Activated T-cell treated with anti-CD3 and anti-CD28 coated beads, Interleukin-2, amount 50 U/mL, for 1 hour (primary cell): Measurements from ENCODE around the gene VWF.
"Not testable (repeated sequence)": the region's sequence is repeated elsewhere in the genome, so short reads cannot be mapped to it uniquely, and the experiment has no call there.

Source experiments
- DNase-seq: peaks from one replicate; pipeline ENCODE4 v3.0.0-alpha.2; 2020

The VWF gene

GRCh38 chr12:6025703-6026298, 98.7 kb downstream of the VWF start:
- DNase-seq, result not testable (repeated sequence)

DNA sequence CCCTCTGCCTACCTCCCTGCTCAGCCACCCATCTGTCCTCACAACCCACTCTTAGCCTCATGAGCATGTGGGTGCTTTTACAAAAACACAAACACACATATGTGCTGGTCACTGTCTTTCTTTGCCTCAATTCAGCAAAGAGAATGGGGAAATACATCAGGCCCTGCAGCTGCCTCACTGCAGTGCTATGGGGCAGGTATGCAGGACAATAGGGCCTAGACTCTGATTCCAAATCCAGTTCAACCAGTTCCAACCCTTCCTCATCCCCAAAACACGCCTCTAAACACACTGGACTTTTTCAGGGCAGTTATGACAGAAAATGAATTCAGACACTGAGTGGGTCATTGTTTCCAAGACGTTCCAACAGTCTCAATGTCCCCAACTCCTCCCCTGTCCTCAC, 100.4 kb downstream of the VWF start:
- DNase-seq, result not testable (repeated sequence)

GRCh38 chr12:6020930-6021329, 103.5 kb downstream of the VWF start:
- DNase-seq, result no peak

DNA sequence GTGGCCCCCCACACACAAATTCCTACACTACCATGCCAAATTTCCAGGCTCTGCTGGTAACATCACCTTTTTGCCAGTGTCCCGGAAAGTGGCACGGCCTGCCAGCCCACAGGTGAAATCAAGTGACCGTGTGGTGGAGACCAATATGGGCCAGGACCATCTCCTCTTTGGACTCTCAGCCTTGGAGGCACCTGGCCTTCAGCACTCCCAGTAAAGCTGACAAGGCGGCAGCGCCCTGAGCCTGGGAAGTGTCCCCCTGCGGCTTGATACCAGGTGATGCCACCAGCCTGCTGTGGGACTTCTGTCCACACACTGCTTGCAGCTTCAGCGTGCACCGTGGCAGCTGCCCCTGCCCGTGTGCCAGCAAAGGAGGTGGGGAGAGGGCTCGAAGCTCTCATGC, 104.0 kb downstream of the VWF start:
- DNase-seq, result not testable (repeated sequence)

DNA sequence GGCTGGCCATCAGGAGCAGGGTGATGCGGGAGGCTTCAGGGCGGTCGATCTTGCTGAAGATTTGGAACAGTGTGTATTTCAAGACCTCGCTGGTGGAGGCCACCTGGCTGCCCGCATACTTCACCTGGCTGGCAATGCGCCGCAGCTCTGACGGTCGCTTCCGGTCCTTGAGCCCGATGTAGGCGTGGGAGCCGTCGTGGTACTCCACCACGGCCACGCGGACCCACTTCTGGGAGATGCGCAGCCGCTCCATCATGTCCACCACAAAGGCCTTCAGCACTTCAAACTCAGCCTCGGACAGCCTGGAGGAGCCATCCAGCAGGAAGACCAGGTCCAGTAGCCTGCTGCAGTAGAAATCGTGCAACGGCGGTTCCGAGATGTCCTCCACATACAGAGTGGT, 105.2 kb downstream of the VWF start:
- DNase-seq, result not testable (repeated sequence)

- no peak for DNase-seq
Measured at GRCh38 chr12:6018265-6018664, 106.2 kb downstream of the VWF start.

DNA sequence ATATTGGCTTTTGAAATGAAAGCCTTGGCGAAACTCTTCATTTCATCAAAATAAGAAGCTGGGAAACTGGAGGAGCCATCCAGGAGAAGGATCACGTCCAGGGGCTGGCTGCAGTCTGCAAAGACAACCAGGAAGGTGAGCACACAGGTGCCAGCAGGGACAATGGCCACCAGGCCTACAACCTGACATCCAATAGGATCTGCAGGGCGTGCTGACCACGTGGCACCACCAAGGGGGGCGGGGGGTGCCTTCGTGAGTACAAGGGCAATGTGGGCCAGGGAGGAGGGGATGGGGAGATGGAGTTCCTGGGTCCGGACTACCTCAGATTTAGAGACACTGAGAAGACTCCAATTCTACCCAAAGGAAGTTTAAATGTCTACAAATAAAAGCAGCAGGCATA, 107.7 kb downstream of the VWF start:
- no peak for DNase-seq

DNA sequence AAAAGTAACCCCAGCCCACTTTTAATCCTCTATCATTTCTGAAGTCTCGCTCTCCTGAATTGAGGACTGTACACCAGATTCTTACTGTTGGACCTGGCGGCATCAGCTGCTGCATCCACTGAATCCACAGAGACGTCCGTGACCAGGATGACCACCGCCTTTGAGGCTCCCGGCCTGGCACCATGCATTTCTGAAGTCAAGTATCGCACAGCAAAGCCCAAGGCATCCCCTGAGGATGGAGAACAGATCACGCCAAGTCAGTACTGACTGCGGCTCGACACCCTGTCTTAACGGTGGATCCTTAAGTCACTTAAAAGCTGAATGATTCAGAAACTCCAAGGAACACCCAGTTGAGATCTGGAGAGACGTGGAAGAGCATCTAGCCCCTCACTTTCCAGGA, 108.5 kb downstream of the VWF start:
- not testable (repeated sequence) for DNase-seq

GRCh38 chr12:6015271-6015670, 109.2 kb downstream of the VWF start:
- not testable (repeated sequence) for DNase-seq

DNA sequence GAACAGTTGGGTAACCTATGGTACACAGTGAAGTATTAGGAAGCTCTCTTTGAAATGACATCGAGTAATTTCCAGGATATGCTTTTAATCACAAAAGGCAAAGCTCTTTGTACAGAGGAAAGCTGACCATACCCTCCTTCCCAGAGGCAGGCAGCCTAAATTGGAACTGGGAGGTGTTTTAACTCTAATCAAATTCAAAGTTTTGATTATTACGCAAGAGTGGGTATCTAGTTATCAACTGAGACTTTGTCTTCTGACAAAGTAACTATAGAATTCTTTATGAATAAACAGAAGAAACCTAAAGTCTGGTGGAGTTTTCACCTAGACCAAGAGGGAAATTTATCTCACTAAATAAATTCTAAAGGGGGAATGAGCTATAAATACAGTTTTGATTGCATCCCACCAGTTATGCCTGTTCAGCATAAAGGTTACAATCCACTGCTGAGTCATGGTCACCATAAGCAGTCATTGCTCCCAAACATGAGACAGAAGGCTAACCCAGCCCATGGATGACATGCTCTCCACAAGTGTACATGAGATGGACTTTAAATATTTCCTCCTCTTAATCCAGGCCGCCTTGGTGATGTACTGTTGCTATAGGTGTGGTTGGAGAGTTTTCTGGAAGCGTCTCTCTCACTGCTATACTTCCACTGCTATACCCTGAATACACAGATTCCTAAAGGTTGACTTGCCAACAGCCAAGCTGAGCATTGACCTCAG, 113.7 kb downstream of the VWF start:
- DNase-seq, result not testable (repeated sequence)

DNA sequence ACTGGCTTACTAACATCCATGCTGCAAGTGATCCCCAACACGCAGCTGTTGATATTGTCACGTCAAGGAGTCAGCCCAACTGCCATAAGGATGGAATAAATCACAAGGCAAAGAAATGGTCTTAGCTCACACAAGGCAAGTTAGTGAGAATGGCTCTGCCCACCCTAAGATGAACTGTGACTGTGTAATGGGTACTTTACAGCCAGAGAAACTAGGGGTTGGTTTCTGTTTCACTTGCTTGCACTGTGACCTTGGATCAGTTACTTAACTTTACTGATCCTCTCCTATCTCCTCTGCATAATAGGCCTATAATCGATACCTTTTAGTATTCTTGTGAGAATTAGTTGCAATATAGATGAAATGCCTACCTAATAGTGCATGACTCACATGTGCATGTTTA, 127.2 kb downstream of the VWF start:
- no peak for DNase-seq

DNA sequence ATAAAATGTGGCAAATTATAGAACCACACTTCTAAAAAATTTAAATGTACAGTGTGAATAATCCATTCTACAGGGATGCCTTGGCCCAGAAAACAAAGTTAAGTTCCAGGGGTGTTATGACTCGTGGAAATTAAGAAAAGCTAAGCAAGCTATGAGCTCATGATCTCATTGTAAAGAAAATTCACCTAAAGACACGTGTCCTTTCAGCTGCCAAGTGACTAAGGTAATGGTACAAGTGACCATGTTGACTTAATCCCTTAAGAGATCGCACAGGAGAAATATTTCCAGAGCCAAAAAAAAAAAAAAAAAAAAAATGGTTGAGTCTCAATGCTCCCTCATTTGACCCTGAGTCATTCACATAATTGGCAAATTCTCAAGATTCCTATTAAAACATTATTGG, 128.0 kb downstream of the VWF start:
- DNase-seq, result no peak

GRCh38 chr12:5989621-5990020, 134.8 kb downstream of the VWF start:
- no peak for DNase-seq

DNA sequence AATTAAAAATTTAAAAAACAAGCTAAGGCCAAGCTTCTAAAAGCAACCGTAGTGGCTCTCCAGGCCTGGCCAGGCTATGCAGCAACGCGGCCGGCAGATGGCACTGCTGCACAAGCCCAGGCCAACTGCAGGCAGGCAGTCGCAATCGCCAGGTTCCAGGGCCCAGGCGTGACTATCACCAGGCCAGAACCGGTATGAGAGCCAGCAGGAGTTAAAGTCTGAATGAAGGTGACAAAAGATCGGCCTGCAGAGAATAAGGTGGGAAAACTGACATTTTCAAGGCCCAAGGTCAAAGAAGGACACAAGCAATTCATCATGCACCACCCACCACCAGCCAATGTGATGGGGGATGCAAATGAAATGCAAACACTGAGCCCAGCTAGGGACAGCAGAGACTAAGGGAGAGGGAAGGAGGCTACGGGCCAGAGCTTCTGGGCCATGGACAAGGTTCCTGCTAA, 135.8 kb downstream of the VWF start:
- DNase-seq, result peak; percentile 76

- no peak for DNase-seq
Measured at GRCh38 chr12:5988088-5988487, 136.4 kb downstream of the VWF start.

- DNase-seq, result no peak
Measured at GRCh38 chr12:5987573-5987972, 136.9 kb downstream of the VWF start.

DNA sequence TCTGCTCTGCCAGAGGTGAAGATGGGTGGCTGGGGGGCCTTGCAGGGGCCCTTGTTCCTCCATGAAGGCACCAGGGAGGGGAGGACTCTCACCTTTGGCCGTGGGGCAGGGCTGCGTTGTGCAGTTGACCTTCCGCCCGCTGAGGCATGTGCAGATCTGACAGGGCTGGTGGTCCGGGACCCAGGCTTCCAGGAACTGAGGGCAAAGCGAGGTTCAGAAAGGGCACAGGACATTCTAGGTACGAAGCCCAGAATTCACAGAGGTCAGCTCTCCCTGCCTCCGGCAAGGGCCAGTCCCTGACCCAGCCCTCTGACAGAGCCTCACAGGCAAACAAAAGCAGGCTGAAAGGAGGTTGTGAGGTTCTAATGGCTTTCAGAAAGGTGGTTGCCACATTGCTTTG, 139.0 kb downstream of the VWF start:
- DNase-seq, result no peak

DNA sequence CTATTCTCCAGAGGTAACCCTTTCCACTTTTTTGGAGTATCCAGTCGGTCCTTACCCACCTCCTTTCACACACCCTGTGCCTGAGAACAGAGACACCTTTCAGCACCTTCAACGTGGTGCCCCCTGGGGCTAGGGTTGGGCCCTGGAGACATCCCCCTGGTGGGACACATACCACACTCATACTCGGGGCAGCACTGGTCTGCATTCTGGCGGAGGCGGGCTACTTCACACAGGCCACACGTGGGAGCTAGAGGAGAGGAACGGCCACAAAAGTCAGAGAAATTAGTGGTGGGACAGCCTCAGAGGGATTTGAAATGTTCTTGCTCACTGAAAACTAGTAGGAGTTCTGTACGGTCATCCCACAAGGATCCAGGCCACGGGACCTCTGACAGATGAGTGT, 139.6 kb downstream of the VWF start:
- DNase-seq, result no peak

DNA sequence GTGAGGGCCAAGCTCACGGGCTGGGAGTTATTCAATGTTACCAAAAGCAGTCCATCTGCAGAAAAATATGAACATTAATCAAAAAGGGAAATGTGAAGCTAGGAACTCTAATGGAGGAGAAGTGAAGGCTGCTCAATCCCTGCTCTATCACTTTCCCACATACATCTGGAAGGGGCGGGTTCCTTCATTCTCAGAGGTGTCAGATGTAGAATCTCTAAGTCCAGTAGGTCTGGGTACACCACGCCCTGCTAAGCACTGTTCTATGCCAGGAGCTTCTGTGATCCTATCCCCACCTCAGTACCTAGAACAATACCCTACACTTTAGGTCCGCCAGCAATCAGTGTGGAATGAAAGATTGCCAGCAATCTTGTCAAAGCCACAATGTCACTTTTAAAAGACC, 142.4 kb downstream of the VWF start:
- no peak for DNase-seq

DNA sequence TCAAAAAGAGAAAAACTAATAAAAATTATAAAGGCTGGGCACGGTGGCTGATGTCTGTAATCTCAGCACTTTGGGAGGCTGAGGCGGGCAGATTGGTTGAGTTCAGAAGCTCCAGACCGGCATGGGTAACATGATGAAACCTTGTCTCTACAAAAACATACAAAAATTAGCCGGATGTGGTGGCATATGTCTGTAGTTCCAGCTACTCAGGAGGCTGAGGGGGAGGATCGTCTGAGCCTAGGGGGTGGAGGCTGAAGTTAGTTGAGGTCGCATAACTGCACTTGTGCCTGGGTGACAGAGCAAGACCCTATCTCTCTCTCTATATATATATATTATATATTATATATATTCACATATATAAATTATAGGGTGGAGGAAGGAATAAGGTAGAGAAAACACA, 146.9 kb downstream of the VWF start:
- DNase-seq, result no peak

DNA sequence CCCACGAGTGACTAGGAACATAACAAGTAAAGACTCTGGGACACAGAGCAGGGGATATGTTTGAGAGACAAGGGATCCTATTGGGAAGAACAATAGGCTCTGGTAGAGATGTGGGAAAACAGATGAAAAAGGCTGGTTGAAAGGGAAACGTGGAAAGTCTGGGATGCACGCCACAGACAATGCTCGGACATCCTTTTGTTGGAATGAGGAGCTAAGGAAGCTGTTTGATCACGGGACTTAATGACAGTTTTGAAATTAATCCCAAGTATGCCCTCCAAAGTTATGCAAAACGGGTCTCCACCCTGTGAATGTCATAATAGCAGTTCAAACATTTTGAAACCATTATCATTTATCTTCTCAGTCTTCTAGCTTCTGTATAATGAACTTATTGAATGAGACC, 147.8 kb downstream of the VWF start:
- DNase-seq, result no peak

GRCh38 chr12:5976196-5976595, 148.3 kb downstream of the VWF start:
- DNase-seq, result no peak

- DNase-seq, result no peak
Measured at GRCh38 chr12:5973461-5974115, 150.9 kb downstream of the VWF start.

DNA sequence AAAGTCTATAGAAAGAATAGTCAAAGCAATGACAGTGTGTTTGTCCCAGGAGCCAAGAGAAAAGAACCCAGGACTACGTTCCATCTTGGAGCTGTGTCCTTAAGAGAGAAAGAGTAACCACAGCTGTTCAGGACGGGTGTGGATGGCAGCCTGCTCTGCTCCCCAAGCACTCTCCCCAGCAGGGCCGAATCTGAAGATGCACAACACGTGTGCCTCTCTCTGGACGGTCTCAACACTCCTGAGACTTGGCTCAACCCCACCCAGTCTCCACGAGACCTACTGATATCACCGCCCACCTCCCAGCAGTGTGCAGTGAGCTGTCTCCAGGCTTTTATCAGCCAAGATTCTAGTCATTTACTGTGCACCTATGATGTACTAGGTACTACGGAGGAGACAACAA, 152.1 kb downstream of the VWF start:
- DNase-seq, result no peak
